Large intestine (tissue), 3 donors: ENCODE measurements around the gene DISC1. TPM values are rescaled to one million over a fixed set of nuclear protein-coding genes. Genes with fewer than 3 reads are reported as not detected.
"Not testable (repeated sequence)": the region's sequence is repeated elsewhere in the genome, so short reads cannot be mapped to it uniquely, and the experiment has no call there.

Experiments used
- DNase-seq, 2 donors: peaks; one replicate each; pipeline versions ENCODE4 v3.0.0 to v3.0.0-alpha.2; 2013
- H3K27ac ChIP-seq: one replicate; pipeline ENCODE4 v1.5.1; 2013; ENCODE audit warnings: low read length
- H3K27me3 ChIP-seq: 2 replicates; pipeline ENCODE4 v1.6.1; 2013; ENCODE audit warnings: low read length; ENCODE audit not compliant: control insufficient read depth, insufficient read depth
- H3K36me3 ChIP-seq: 2 replicates; pipeline ENCODE4 v1.6.1; 2013; ENCODE audit warnings: low read length; ENCODE audit not compliant: control insufficient read depth, insufficient read depth
- H3K4me1 ChIP-seq: one replicate; pipeline ENCODE4 v1.6.1; 2013; ENCODE audit warnings: low read length; ENCODE audit not compliant: control insufficient read depth, insufficient read depth
- H3K4me3 ChIP-seq: one replicate; pipeline ENCODE4 v1.5.1; 2013; ENCODE audit warnings: low read length
- H3K9me3 ChIP-seq: one replicate; pipeline ENCODE4 v1.6.1; 2013; ENCODE audit warnings: mild to moderate bottlenecking, low read depth, low read length, moderate library complexity; ENCODE audit not compliant: control insufficient read depth
- WGBS: methylation state at CpG from one replicate; pipeline ENCODE4 v1.1.5; 2013; ENCODE audit warnings: low lambda C conversion rate; ENCODE audit not compliant: insufficient coverage; 5-methylcytosine and 5-hydroxymethylcytosine counted together
- polyA plus RNA-seq: library from polyadenylated mRNA; unstranded; fragments of 120-200 nt; gene quantifications from one replicate; pipeline ENCODE4 v1.2.1, GENCODE V29; 2013

The DISC1 gene
- polyA plus RNA-seq, 1 donor: 2.4 TPM

GRCh38 chr1:231952154-231952553 lies 325.6 kb downstream of the DISC1 start:
- H3K9me3 ChIP-seq: no peaks in the 10 kb centered on the region
- no peaks in the 10 kb centered on the region for H3K27me3 ChIP-seq
- no peak for DNase-seq
- no peak overlapping the region for H3K4me3 ChIP-seq
- H3K27ac ChIP-seq: no peak overlapping the region
- no peaks in the 10 kb centered on the region for H3K4me1 ChIP-seq
- no CpG with 5 or more reads among the region's 1 CpG for WGBS
- no peaks in the 10 kb centered on the region for H3K36me3 ChIP-seq

- 67% methylated on average over 2 of the region's 6 CpGs for WGBS
Measured at GRCh38 chr1:231953660-231954059, 327.1 kb downstream of the DISC1 start.

GRCh38 chr1:231954751-231955150 lies 328.2 kb downstream of the DISC1 start:
- no CpG with 5 or more reads among the region's 3 CpGs for WGBS
- Histone ChIP-seq H3K36me3 (no peaks in the 10 kb centered on the region), H3K4me3 (no peak overlapping the region), H3K9me3 (no peaks in the 10 kb centered on the region), H3K4me1 (no peaks in the 10 kb centered on the region), H3K27ac (no peak overlapping the region), H3K27me3 (no peaks in the 10 kb centered on the region)
- DNase-seq: no peak

More at GRCh38 chr1:231953660-231954059, 327.1 kb downstream of the DISC1 start:
- Histone ChIP-seq H3K27ac (no peak overlapping the region), H3K4me1 (no peaks in the 10 kb centered on the region), H3K36me3 (no peaks in the 10 kb centered on the region), H3K4me3 (no peak overlapping the region), H3K27me3 (no peaks in the 10 kb centered on the region), H3K9me3 (no peaks in the 10 kb centered on the region)
- DNase-seq: no peak

GRCh38 chr1:231957359-231957758 lies 330.8 kb downstream of the DISC1 start:
- WGBS: 80% methylated on average over 1 of the region's 1 CpG
- no peak overlapping the region for H3K4me3 ChIP-seq
- no peaks in the 10 kb centered on the region for H3K36me3 ChIP-seq
- no peak for DNase-seq
- no peaks in the 10 kb centered on the region for H3K4me1 ChIP-seq
- no peaks in the 10 kb centered on the region for H3K9me3 ChIP-seq
- H3K27ac ChIP-seq: no peak overlapping the region
- H3K27me3 ChIP-seq: no peaks in the 10 kb centered on the region

GRCh38 chr1:231958448-231958847 lies 331.9 kb downstream of the DISC1 start:
- no peak for DNase-seq
- WGBS: no CpG with 5 or more reads among the region's 4 CpGs
- Histone ChIP-seq H3K9me3 (no peaks in the 10 kb centered on the region), H3K27me3 (no peaks in the 10 kb centered on the region), H3K4me1 (no peaks in the 10 kb centered on the region), H3K4me3 (no peak overlapping the region), H3K36me3 (no peaks in the 10 kb centered on the region), H3K27ac (no peak overlapping the region)

GRCh38 chr1:231959225-231959884 lies 332.8 kb downstream of the DISC1 start:
- Histone ChIP-seq H3K9me3 (no peaks in the 10 kb centered on the region), H3K4me1 (no peaks in the 10 kb centered on the region), H3K4me3 (no peak overlapping the region), H3K36me3 (no peaks in the 10 kb centered on the region), H3K27me3 (no peaks in the 10 kb centered on the region), H3K27ac (no peak overlapping the region)
- DNase-seq: no peak
- WGBS: no CpG with 5 or more reads among the region's 6 CpGs

GRCh38 chr1:231961801-231962200 lies 335.2 kb downstream of the DISC1 start:
- not testable (repeated sequence) for H3K27ac ChIP-seq, DNase-seq, H3K4me1 ChIP-seq, H3K36me3 ChIP-seq, H3K27me3 ChIP-seq, H3K4me3 ChIP-seq, H3K9me3 ChIP-seq
- 71% methylated on average over 1 of the region's 1 CpG for WGBS

- Histone ChIP-seq H3K27me3 (no peaks in the 10 kb centered on the region), H3K36me3 (no peaks in the 10 kb centered on the region), H3K9me3 (no peaks in the 10 kb centered on the region), H3K27ac (no peak overlapping the region), H3K4me1 (no peaks in the 10 kb centered on the region), H3K4me3 (no peak overlapping the region)
- WGBS: no CpG with 5 or more reads among the region's 2 CpGs
- no peak for DNase-seq
Measured at GRCh38 chr1:231962636-231963035, 336.0 kb downstream of the DISC1 start.

GRCh38 chr1:231964241-231964640 lies 337.7 kb downstream of the DISC1 start:
- no CpG with 5 or more reads among the region's 2 CpGs for WGBS
- H3K36me3 ChIP-seq: no peaks in the 10 kb centered on the region

GRCh38 chr1:231964961-231965360 lies 338.4 kb downstream of the DISC1 start:
- Histone ChIP-seq H3K4me3 (no peak overlapping the region), H3K9me3 (no peaks in the 10 kb centered on the region), H3K36me3 (no peaks in the 10 kb centered on the region), H3K27me3 (no peaks in the 10 kb centered on the region), H3K4me1 (no peaks in the 10 kb centered on the region), H3K27ac (no peak overlapping the region)
- DNase-seq: no peak

More at GRCh38 chr1:231964241-231964640, 337.7 kb downstream of the DISC1 start:
- Histone ChIP-seq H3K4me3 (no peak overlapping the region), H3K27me3 (no peaks in the 10 kb centered on the region), H3K27ac (no peak overlapping the region), H3K9me3 (no peaks in the 10 kb centered on the region), H3K4me1 (no peaks in the 10 kb centered on the region)
- no peak for DNase-seq

GRCh38 chr1:231965615-231966014 lies 339.0 kb downstream of the DISC1 start:
- Histone ChIP-seq H3K27me3 (no peaks in the 10 kb centered on the region), H3K4me1 (no peaks in the 10 kb centered on the region), H3K9me3 (no peaks in the 10 kb centered on the region), H3K27ac (no peak overlapping the region), H3K4me3 (no peak overlapping the region), H3K36me3 (no peaks in the 10 kb centered on the region)
- WGBS: 83% methylated on average over 1 of the region's 2 CpGs
- no peak for DNase-seq
